CD4-positive, alpha-beta memory T cell (primary cell): ENCODE measurements around the gene MPO. TPM values are rescaled to one million over a fixed set of nuclear protein-coding genes. Genes with fewer than 3 reads are reported as not detected.

ENCODE experiments used
- CTCF ChIA-PET: fragments of 350-600 bp; sonication (Branson Sonifier 250); formaldehyde crosslinking; loops from one replicate; lab custom pipeline; 2021; ENCODE audit warnings: inconsistent platforms; ENCODE audit not compliant: partially characterized antibody; lab: Charles Lee
- POLR2A ChIA-PET: fragments of 350-600 bp; sonication (Branson Sonifier 250); formaldehyde crosslinking; loops from one replicate; lab custom pipeline; 2021; ENCODE audit not compliant: partially characterized antibody; lab: Charles Lee
- DNase-seq, 5 donors: peaks; one replicate each; pipeline versions ENCODE4 v3.0.0 to v3.0.0-alpha.2; 2020 to 2022; ENCODE audit warnings: mixed read lengths in 1 of 5
- H3K27ac ChIP-seq: one replicate; pipeline ENCODE4 v1.7.0; 2013; ENCODE audit warnings: low read depth, low read length
- H3K27me3 ChIP-seq: 2 replicates; pipeline ENCODE4 v1.7.0; 2013; ENCODE audit warnings: mild to moderate bottlenecking, low read length, moderate library complexity; ENCODE audit not compliant: insufficient read depth
- H3K36me3 ChIP-seq: 2 replicates; pipeline ENCODE4 v1.7.0; 2013; ENCODE audit warnings: mild to moderate bottlenecking, low read length, moderate library complexity; ENCODE audit not compliant: insufficient read depth
- H3K4me1 ChIP-seq: 2 replicates; pipeline ENCODE4 v1.7.0; 2013; ENCODE audit warnings: mild to moderate bottlenecking, low read length, moderate library complexity; ENCODE audit not compliant: insufficient read depth
- H3K4me3 ChIP-seq, 2 donors: one replicate each; pipeline ENCODE4 v1.7.0; 2013; ENCODE audit warnings: low read length in 2 of 2, mild to moderate bottlenecking in 1 of 2
- H3K9me3 ChIP-seq, 2 donors: one replicate each; pipeline ENCODE4 v1.7.0; 2013; ENCODE audit warnings: low read length in 2 of 2, control low read depth in 1 of 2; ENCODE audit not compliant: control insufficient read depth in 1 of 2
- H3K27ac Mint-ChIP-seq, 7 donors: one replicate each; pipeline ENCODE4 v1.8.0; 2020 to 2021; ENCODE audit warnings: mixed read lengths in 7 of 7, mild to moderate bottlenecking in 6 of 7, inconsistent platforms in 3 of 7, moderate library complexity in 3 of 7
- H3K27me3 Mint-ChIP-seq, 2 donors: one replicate each; pipeline ENCODE4 v1.8.0; 2020 to 2021; ENCODE audit warnings: mixed read lengths in 2 of 2
- H3K36me3 Mint-ChIP-seq, 2 donors: one replicate each; pipeline ENCODE4 v1.8.0; 2020 to 2021; ENCODE audit warnings: mixed read lengths in 2 of 2, inconsistent platforms in 1 of 2, mild to moderate bottlenecking in 1 of 2
- H3K4me1 Mint-ChIP-seq, 4 donors: one replicate each; pipeline ENCODE4 v1.8.0; 2020 to 2021; ENCODE audit warnings: mixed read lengths in 4 of 4, mild to moderate bottlenecking in 1 of 4
- H3K4me3 Mint-ChIP-seq, 8 donors: one replicate each; pipeline ENCODE4 v1.8.0; 2020 to 2021; ENCODE audit warnings: mixed read lengths in 8 of 8, mild to moderate bottlenecking in 7 of 8, moderate library complexity in 6 of 8, inconsistent platforms in 3 of 8
- H3K9me3 Mint-ChIP-seq, 8 donors: one replicate each; pipeline ENCODE4 v1.8.0; 2020 to 2021; ENCODE audit warnings: mixed read lengths in 8 of 8, mild to moderate bottlenecking in 5 of 8, inconsistent platforms in 3 of 8, moderate library complexity in 1 of 8
- intact Hi-C: fragments of 100-400 bp; cut with micrococcal nuclease; formaldehyde crosslinking; loops from one replicate; pipeline ENCODE4 v1.15.1; 2023
- polyA plus RNA-seq, 2 donors: library from polyadenylated mRNA; unstranded; fragments of 300-500 nt; fragmentation: Illumina TruSeq; gene quantifications; one replicate each; pipeline ENCODE4 v1.2.3, GENCODE V29; 2021
- total RNA-seq, 2 experiments: library from RNA; stranded (reverse); gene quantifications; one replicate each; pipeline ENCODE4 v1.2.3, GENCODE V29; 2021

MPO gene
- total and polyA plus RNA-seq, 4 experiments from 2014 or later = not detected

DNA sequence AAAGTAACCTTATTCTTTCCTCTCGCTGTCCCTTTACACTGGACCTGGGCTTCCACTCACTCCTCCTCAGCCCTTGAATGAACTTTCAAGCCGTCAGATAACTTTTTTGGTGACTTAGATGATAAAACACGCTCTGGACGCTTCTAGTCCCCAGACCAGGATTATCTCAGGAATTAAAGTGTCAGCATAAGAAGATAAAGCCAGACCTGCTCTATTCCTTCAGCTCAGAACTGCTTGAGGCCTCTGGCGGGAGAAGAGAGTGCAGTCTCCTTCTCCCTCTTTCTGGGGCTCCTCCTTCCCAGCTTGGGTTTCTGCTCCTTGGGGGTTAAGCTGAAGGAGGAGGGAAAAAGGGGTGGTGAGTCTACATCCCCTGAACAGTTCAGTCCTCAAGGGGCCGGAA, 35.8 kb downstream of the MPO start:
- H3K9me3 Mint-ChIP-seq = no peaks in the 10 kb centered on the region
- Histone ChIP-seq H3K4me1 (peaks cover 10% of the 10 kb centered on the region), H3K9me3 (no peaks in the 10 kb centered on the region), H3K36me3 (no peaks in the 10 kb centered on the region), H3K27ac (no peak overlapping the region), H3K27me3 (no peaks in the 10 kb centered on the region), H3K4me3 (no peak overlapping the region)
- peaks cover 18% of the 10 kb centered on the region in 2 donors for H3K27me3 Mint-ChIP-seq
- ChIA-PET CTCF (no interaction called here), POLR2A (no interaction called here)
- H3K36me3 Mint-ChIP-seq = no peaks in the 10 kb centered on the region
- no peak for DNase-seq
- peak overlapping the region in 1 of 7 donors; percentile 19 for H3K27ac Mint-ChIP-seq
- no peak overlapping the region for H3K4me3 Mint-ChIP-seq
- peaks cover 1 to 7% (median 4%) of the 10 kb centered on the region in 4 donors for H3K4me1 Mint-ChIP-seq
- intact Hi-C loops = no loop called here

DNA sequence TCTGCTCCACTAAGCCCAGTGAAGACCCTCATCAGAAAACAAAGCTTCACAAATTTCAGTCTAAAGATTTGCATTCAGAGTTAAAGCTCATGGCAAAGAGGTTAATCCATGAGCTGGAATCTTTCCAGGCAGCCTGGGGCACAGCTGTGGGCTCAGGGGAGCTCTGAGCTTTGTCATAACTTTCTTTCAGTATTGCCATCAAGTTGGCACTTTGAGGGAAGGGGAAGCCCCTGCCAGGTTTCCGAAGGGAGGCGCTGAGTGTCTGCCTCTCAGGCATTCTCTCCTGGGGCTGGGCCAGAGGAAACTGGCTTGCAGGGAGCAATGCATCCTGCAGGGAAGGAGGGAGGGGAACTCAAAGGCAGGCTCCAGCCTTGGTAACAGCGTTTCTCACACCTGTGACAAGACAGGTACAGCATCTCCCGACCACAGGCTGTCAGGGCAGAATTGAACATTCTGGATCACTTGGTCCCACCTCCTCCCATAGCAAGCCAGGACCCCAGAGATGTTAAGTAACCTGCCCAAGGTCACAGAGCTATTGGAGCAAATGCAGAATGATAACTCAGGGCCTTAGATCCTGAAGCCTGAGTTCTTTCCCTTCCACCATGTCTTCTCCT, 38.5 kb downstream of the MPO start:
- H3K4me1 ChIP-seq = no peaks in the 10 kb centered on the region
- peaks cover 4% of the 10 kb centered on the region for H3K27me3 ChIP-seq
- H3K4me3 Mint-ChIP-seq = no peak overlapping the region
- H3K4me1 Mint-ChIP-seq = no peaks in the 10 kb centered on the region
- intact Hi-C loops = no loop called here
- H3K27ac ChIP-seq = no peak overlapping the region
- no peak overlapping the region for H3K4me3 ChIP-seq
- no peaks in the 10 kb centered on the region for H3K9me3 ChIP-seq
- ChIA-PET CTCF (interaction anchor here (0.7 to 1.5 kb wide), 2 partner anchors 9 to 17 kb away, joined by 3 to 4 read pairs; no protein-coding TSS in a partner anchor), POLR2A (no interaction called here)
- H3K27ac Mint-ChIP-seq = no peak overlapping the region
- H3K27me3 Mint-ChIP-seq = peaks cover 19 to 28% of the 10 kb centered on the region in 2 donors
- no peaks in the 10 kb centered on the region for H3K36me3 Mint-ChIP-seq
- DNase-seq = no peak
- H3K36me3 ChIP-seq = no peaks in the 10 kb centered on the region
- no peaks in the 10 kb centered on the region for H3K9me3 Mint-ChIP-seq

DNA sequence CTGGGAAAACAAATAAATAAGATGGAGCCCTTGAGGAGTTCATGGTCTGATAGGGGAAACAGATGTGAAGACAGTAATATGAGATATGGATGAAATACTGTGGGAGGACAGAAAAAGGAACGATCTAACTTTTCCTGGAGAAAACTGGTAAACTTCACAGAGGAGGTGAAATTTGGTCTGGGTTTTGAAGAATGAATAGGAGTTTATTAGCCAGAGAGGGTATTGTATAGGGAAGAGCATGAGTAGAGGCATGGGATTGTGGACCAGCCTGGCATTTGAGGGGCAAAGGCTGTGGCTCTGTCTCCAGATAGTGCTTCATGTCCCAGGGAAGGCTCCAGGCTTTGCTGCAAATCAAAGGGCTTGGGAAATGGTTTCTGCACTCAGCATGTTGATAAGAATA, 40.7 kb downstream of the MPO start:
- ChIA-PET CTCF (interaction anchor here (5.6 kb wide), 1 partner anchor 10 kb away, joined by 25 read pairs; no protein-coding TSS in a partner anchor), POLR2A (no interaction called here)
- H3K27ac ChIP-seq = no peak overlapping the region
- H3K4me1 ChIP-seq = no peaks in the 10 kb centered on the region
- H3K9me3 ChIP-seq = no peaks in the 10 kb centered on the region
- intact Hi-C loops = no loop called here
- Mint-ChIP-seq H3K36me3 (no peaks in the 10 kb centered on the region), H3K27me3 (peaks cover 29 to 39% of the 10 kb centered on the region in 2 donors), H3K4me3 (no peak overlapping the region), H3K9me3 (no peaks in the 10 kb centered on the region), H3K4me1 (no peaks in the 10 kb centered on the region), H3K27ac (no peak overlapping the region)
- H3K27me3 ChIP-seq = peaks cover 9% of the 10 kb centered on the region
- no peak overlapping the region for H3K4me3 ChIP-seq
- DNase-seq = no peak
- H3K36me3 ChIP-seq = no peaks in the 10 kb centered on the region

- Mint-ChIP-seq H3K27ac (no peak within 1 kb of the TSS), H3K36me3 (no peaks in the 10 kb centered on the region)
- POLR2A ChIA-PET = no interaction called here
Measured at GRCh38 chr17:58238147-58238634, 42.5 kb downstream of the MPO start, which contains the start of gene LPO. Gene LPO (plus strand): TSS chr17:58238584. CDS start chr17:58242980, 4,396 bp downstream.

GRCh38 chr17:58236394-58236793, 44.3 kb downstream of the MPO start:
- Mint-ChIP-seq H3K4me1 (peaks cover 0 to 6% (median 0%) of the 10 kb centered on the region in 4 donors), H3K27ac (peak overlapping the region in 1 of 7 donors; percentile 24), H3K4me3 (no peak overlapping the region), H3K36me3 (no peaks in the 10 kb centered on the region), H3K9me3 (no peaks in the 10 kb centered on the region), H3K27me3 (peaks cover 22 to 33% of the 10 kb centered on the region in 2 donors)
- no peaks in the 10 kb centered on the region for H3K4me1 ChIP-seq
- ChIA-PET POLR2A (no interaction called here), CTCF (interaction anchor here (0.7 to 5.6 kb wide), 4 partner anchors 8 to 37 kb away, joined by 3 to 25 read pairs (median 4); no protein-coding TSS in a partner anchor)
- H3K4me3 ChIP-seq = no peak overlapping the region
- no peaks in the 10 kb centered on the region for H3K36me3 ChIP-seq
- no peak for DNase-seq
- H3K9me3 ChIP-seq = no peaks in the 10 kb centered on the region
- no peak overlapping the region for H3K27ac ChIP-seq
- intact Hi-C loops = no loop called here
- peaks cover 10% of the 10 kb centered on the region for H3K27me3 ChIP-seq

More at GRCh38 chr17:58238147-58238634, 42.5 kb downstream of the MPO start, which contains the start of gene LPO:
- DNase-seq = no peak
- peaks cover 10% of the 10 kb centered on the region for H3K27me3 ChIP-seq
- H3K9me3 ChIP-seq = no peaks in the 10 kb centered on the region
- no peaks in the 10 kb centered on the region for H3K4me1 Mint-ChIP-seq
- no peaks in the 10 kb centered on the region for H3K36me3 ChIP-seq
- H3K4me1 ChIP-seq = no peaks in the 10 kb centered on the region
- no peak within 1 kb of the TSS for H3K27ac ChIP-seq
- H3K9me3 Mint-ChIP-seq = no peaks in the 10 kb centered on the region
- H3K27me3 Mint-ChIP-seq = peaks cover 25 to 37% of the 10 kb centered on the region in 2 donors
- no peak within 1 kb of the TSS for H3K4me3 Mint-ChIP-seq
- intact Hi-C loops = no loop called here
- H3K4me3 ChIP-seq = no peak within 1 kb of the TSS
- CTCF ChIA-PET = interaction anchor here (5.6 kb wide), 1 partner anchor 12 kb away, joined by 25 read pairs; no protein-coding TSS in a partner anchor

DNA sequence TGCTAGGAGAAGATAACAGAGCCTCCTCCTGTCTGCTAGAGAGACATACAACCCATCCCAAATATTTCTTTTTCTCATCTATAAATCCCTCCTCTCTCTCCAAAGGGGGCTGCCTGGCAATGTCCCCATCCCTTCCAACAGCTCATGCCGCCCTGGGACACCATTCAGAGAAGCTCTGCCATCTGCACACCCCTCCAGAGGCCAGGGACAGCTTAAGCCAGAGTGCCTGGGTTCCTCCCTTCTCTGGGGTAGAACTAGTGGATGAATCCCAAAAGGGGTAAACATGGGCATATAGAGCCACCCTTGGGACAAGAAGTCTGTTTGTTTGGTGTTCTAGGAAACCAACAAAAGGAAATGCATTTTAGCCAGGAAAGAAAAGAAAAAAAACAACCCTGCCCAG, 44.9 kb downstream of the MPO start:
- no peak for DNase-seq
- Mint-ChIP-seq H3K27me3 (peaks cover 21 to 34% of the 10 kb centered on the region in 2 donors), H3K36me3 (no peaks in the 10 kb centered on the region), H3K27ac (no peak overlapping the region), H3K4me1 (peaks cover 0 to 6% (median 0%) of the 10 kb centered on the region in 4 donors), H3K4me3 (no peak overlapping the region), H3K9me3 (no peaks in the 10 kb centered on the region)
- Histone ChIP-seq H3K36me3 (no peaks in the 10 kb centered on the region), H3K4me3 (no peak overlapping the region), H3K9me3 (no peaks in the 10 kb centered on the region), H3K27me3 (peaks cover 10% of the 10 kb centered on the region), H3K27ac (no peak overlapping the region), H3K4me1 (no peaks in the 10 kb centered on the region)
- CTCF ChIA-PET = interaction anchor here (0.7 to 5.6 kb wide), 4 partner anchors 8 to 36 kb away, joined by 3 to 25 read pairs (median 4); no protein-coding TSS in a partner anchor
- POLR2A ChIA-PET = interaction anchor here (0.7 kb wide), 1 partner anchor 330 kb away, joined by 3 read pairs; no protein-coding TSS in a partner anchor
- intact Hi-C loops = no loop called here

DNA sequence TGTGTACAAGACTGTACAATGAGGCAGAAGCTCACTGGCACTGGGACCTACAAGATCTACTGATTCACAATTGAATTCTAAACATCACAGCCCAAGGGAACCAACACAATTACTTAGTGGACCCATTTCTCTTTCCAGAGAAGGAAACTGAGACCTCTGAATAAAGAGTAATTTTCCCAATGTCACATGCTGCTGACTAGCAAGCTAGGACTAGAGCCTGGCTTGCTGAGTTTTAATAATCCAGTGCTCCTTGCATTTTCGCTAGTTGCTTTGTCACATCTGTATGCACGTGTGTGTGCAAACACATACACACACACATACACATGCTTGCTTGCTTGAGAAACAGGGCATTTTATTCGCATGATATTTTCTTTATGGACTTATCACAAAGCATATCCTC, 46.2 kb downstream of the MPO start:
- Mint-ChIP-seq H3K4me3 (no peak overlapping the region), H3K27me3 (peaks cover 15 to 32% of the 10 kb centered on the region in 2 donors), H3K36me3 (no peaks in the 10 kb centered on the region), H3K4me1 (peaks cover 0 to 6% (median 0%) of the 10 kb centered on the region in 4 donors), H3K9me3 (no peaks in the 10 kb centered on the region), H3K27ac (no peak overlapping the region)
- Histone ChIP-seq H3K27ac (no peak overlapping the region), H3K36me3 (no peaks in the 10 kb centered on the region), H3K9me3 (no peaks in the 10 kb centered on the region), H3K4me3 (no peak overlapping the region), H3K27me3 (peaks cover 10% of the 10 kb centered on the region), H3K4me1 (no peaks in the 10 kb centered on the region)
- intact Hi-C loops = no loop called here
- DNase-seq = no peak
- CTCF ChIA-PET = interaction anchor here (5.6 kb wide), 1 partner anchor 15 kb away, joined by 25 read pairs; no protein-coding TSS in a partner anchor
- POLR2A ChIA-PET = no interaction called here
